ENCODE data around the gene TRIM66. TPM values are rescaled to one million over a fixed set of nuclear protein-coding genes. Genes with fewer than 3 reads are reported as not detected.

TRIM66 gene
- total and polyA plus RNA-seq, 10 of the 15 experiments (the other 5 are each of a cell fraction or from before 2014, with no cell fraction given) = 1.7 to 14.5 (median 7.4) TPM

DNA sequence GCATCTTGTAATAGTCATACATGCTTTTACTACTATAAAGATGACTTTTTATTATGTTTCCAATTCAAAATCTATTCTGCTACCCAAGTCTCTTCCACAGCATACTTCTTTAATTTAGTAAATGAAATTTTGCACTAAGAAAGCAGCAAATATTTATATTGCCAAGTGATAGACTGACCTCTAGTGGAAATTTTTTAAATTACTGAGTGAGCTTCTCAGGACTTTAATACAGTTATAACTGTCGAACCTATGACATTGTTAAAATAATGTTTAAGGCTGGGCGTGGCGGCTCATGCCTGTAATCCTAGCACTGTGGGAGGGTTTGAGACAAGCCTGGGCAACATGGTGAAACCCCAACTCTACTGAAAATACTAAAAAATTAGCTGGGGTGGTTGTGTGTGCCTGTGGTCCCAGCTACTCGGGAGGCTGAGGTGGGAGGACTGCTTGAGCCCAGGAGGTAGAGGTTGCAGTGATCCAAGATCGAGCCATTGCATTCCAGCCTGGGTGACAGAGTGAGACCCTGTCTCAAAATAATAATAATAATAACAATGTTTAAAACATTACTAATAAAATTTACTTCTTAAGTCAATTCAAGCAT, 115.8 kb downstream of the TRIM66 start:
- H3K36me3 ChIP-seq (ENCODE audit: control insufficient read depth in 2 of 2, insufficient read depth in 2 of 2, low read length in 1 of 2) = no peaks in the 10 kb centered on the region
- intact Hi-C loops (cut with micrococcal nuclease; ENCODE audit: unreplicated experiment) (loop anchor here (1.0 to 5.0 kb wide), 6 partner anchors 33 to 396 kb away; partner anchors contain the start of gene TMEM9B), in situ Hi-C loops (cut with MboI) (loop anchor here (5.0 kb wide), 2 partner anchors 229 to 339 kb away; no protein-coding TSS in a partner anchor)
- H3K9ac ChIP-seq (ENCODE audit: control insufficient read depth, insufficient read depth, low read length) = no peak overlapping the region
- FAIRE-seq (peak; percentile 38), ATAC-seq (peak; percentile 78), DNase-seq (ENCODE audit: low read depth, low spot score) (peak; percentile 32)
- ChIA-PET RAD21 (ENCODE audit: unreplicated experiment) (interaction anchor here (0.8 to 4.8 kb wide), 45 partner anchors 9 to 392 kb away, joined by 3 to 47 read pairs (median 6); partner anchors contain the start of genes LMO1, RPL27A, STK33 and TRIM66), POLR2A (interaction anchor here (0.5 to 1.4 kb wide), 5 partner anchors 27 to 365 kb away, joined by 3 read pairs; partner anchors contain the start of gene STK33), CTCF (interaction anchor here (0.6 to 8.6 kb wide), 66 partner anchors 9 to 580 kb away, joined by 3 to 68 read pairs (median 5); partner anchors contain the start of genes EIF3F, LMO1 and STK33), SMC1A (ENCODE audit: uncharacterized antibody, unreplicated experiment) (interaction anchor here (0.6 to 6.9 kb wide), 58 partner anchors 9 to 399 kb away, joined by 3 to 46 read pairs (median 5); partner anchors contain the start of genes LMO1, STK33 and TRIM66)
- 13% methylated on average over 5 of the region's 5 CpGs for WGBS (ENCODE audit: insufficient coverage, insufficient replicate concordance, low lambda C conversion rate, missing lambda C conversion rate)
- H3K27me3 ChIP-seq (replicated peaks in 1 of 2; ENCODE audit: control insufficient read depth in 2 of 2, insufficient read depth in 2 of 2, low read length in 1 of 2) = no peaks in the 10 kb centered on the region
- no TSS peak for BruUV-seq (replicated peaks)
- peak; percentile 82 for TF ChIP-seq RAD21 (IDR thresholded peaks at IDR 0.05; ENCODE audit: insufficient read depth, low read depth, low read length)
- no peak for TF ChIP-seq BHLHE40 (IDR thresholded peaks at IDR 0.05; ENCODE audit: borderline replicate concordance in 1 of 2, low read depth in 2 of 2, low read length in 1 of 2)
- TF ChIP-seq TCF3 (IDR thresholded peaks at IDR 0.05; ENCODE audit: borderline replicate concordance, insufficient read depth, low read depth, low read length) = no peak
- TF ChIP-seq BMI1 (IDR thresholded peaks at IDR 0.05; ENCODE audit: borderline replicate concordance) = no peak
- TF ChIP-seq NR2C2 (IDR thresholded peaks at IDR 0.05; ENCODE audit: borderline replicate concordance, control insufficient read depth, insufficient read length, low read depth) = no peak
- TF ChIP-seq CBX5 (IDR thresholded peaks at IDR 0.05; ENCODE audit: low read depth) = no peak
- TF ChIP-seq, protein P1, sequence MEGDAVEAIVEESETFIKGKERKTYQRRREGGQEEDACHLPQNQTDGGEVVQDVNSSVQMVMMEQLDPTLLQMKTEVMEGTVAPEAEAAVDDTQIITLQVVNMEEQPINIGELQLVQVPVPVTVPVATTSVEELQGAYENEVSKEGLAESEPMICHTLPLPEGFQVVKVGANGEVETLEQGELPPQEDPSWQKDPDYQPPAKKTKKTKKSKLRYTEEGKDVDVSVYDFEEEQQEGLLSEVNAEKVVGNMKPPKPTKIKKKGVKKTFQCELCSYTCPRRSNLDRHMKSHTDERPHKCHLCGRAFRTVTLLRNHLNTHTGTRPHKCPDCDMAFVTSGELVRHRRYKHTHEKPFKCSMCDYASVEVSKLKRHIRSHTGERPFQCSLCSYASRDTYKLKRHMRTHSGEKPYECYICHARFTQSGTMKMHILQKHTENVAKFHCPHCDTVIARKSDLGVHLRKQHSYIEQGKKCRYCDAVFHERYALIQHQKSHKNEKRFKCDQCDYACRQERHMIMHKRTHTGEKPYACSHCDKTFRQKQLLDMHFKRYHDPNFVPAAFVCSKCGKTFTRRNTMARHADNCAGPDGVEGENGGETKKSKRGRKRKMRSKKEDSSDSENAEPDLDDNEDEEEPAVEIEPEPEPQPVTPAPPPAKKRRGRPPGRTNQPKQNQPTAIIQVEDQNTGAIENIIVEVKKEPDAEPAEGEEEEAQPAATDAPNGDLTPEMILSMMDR (IDR thresholded peaks at IDR 0.05 in 2 of 3, conservative IDR thresholded peaks at IDR 0.05 in 1 of 3; ENCODE audit: control insufficient read depth in 2 of 3, extremely low read depth in 1 of 3, insufficient read depth in 1 of 3, low read depth in 3 of 3, low read length in 3 of 3) = peak; percentile 40 to 63 (median 45); a peak in 4 of 6 replicates
- peak; percentile 76; the same call in 1 of the 2 replicates for TF ChIP-seq SMC3 (IDR thresholded peaks at IDR 0.05; ENCODE audit: borderline replicate concordance, low read length)
- TF ChIP-seq RB1 (IDR thresholded peaks at IDR 0.05; ENCODE audit: borderline replicate concordance) = no peak
- peak overlapping the region; percentile 57; the same call in 1 of the 2 replicates for H2AFZ ChIP-seq (ENCODE audit: control insufficient read depth, low read depth, low read length)
- H3K4me3 ChIP-seq = no peak overlapping the region
- H3K9me3 ChIP-seq (replicated peaks; ENCODE audit: control insufficient read depth, insufficient read depth, low read length) = no peaks in the 10 kb centered on the region; the same call in 2 of the 3 replicates
- H4K20me1 ChIP-seq (ENCODE audit: control insufficient read depth, insufficient read depth) = no peaks in the 10 kb centered on the region
- H3K27ac ChIP-seq (ENCODE audit: control insufficient read depth, insufficient read depth) = no peak overlapping the region
- peaks cover 5% of the 10 kb centered on the region; the same call in 1 of the 2 replicates for H3K4me1 ChIP-seq (ENCODE audit: control insufficient read depth, insufficient read depth, low read length)
- no peaks in the 10 kb centered on the region; the same call in 1 of the 2 replicates for H3K79me2 ChIP-seq (ENCODE audit: control insufficient read depth, insufficient read depth, low read length)
- H3K4me2 ChIP-seq (ENCODE audit: control insufficient read depth, insufficient read depth) = no peak overlapping the region

All from GM12878 (cell line).